Activated naive CD4-positive, alpha-beta T cell treated with anti-CD3 and anti-CD28 coated beads, Interleukin-2, amount 50 U/mL, for 72 hours (primary cell): Measurements from ENCODE around the gene RGS6. TPM values are rescaled to one million over a fixed set of nuclear protein-coding genes. Genes with fewer than 3 reads are reported as not detected.

Source experiments
- ATAC-seq, 2 donors: fragments of 150-1000 bp; cut with Tn5 transposase; 2 replicates each; pipeline ENCODE4 v1.10.0; 2021; ENCODE audit warnings: mild to moderate bottlenecking in 2 of 2, moderate library complexity in 2 of 2
- DNase-seq, 2 donors: peaks; one replicate each; pipeline ENCODE4 v3.0.0; 2021 to 2022; ENCODE audit warnings: low spot score in 2 of 2
- H3K27ac Mint-ChIP-seq, 2 donors: one replicate each; pipeline ENCODE4 v1.8.0; 2022; ENCODE audit warnings: mild to moderate bottlenecking in 2 of 2, mixed read lengths in 2 of 2
- H3K36me3 Mint-ChIP-seq, 2 donors: one replicate each; pipeline ENCODE4 v1.8.0; 2022; ENCODE audit warnings: mixed read lengths in 2 of 2
- H3K9me3 Mint-ChIP-seq, 2 donors: one replicate each; pipeline ENCODE4 v1.8.0; 2022; ENCODE audit warnings: mixed read lengths in 2 of 2
- total RNA-seq, 2 donors: library from RNA; stranded (reverse); gene quantifications; one replicate each; pipeline ENCODE4 v1.2.3, GENCODE V29; 2022

Gene RGS6
- total RNA-seq, 2 donors from 2014 or later, result 0.61 to 0.64 TPM

GRCh38 chr14:72332046-72332445, 399.8 kb downstream of the RGS6 start:
- Mint-ChIP-seq H3K36me3 (no peaks in the 10 kb centered on the region), H3K27ac (no peak overlapping the region), H3K9me3 (no peaks in the 10 kb centered on the region)
- no peak for DNase-seq
- ATAC-seq, result no peak

GRCh38 chr14:72332871-72333270, 400.6 kb downstream of the RGS6 start:
- no peak for ATAC-seq
- Mint-ChIP-seq H3K36me3 (no peaks in the 10 kb centered on the region), H3K9me3 (no peaks in the 10 kb centered on the region), H3K27ac (no peak overlapping the region)
- DNase-seq, result no peak

DNA sequence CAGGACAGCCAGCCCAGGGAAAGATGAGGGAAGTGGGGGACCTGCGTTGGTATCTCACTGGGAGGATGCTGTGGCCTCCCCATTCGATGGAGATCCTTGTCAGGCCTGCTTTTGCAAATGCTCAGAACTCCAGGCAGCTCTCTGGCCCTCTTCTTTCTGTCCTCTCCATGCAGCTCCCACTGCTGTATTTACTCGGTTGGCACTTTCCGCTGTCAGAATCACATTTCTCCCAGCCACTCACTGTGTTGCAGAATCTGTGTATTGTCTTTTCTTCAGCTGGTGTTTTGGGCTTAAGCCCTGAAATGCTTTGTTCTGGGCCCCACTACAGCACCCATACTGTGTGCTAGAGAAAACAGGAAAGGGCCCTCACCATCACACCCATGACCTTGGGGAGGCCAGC, 401.1 kb downstream of the RGS6 start:
- no peaks in the 10 kb centered on the region for H3K36me3 Mint-ChIP-seq
- no peak for ATAC-seq
- no peak overlapping the region for H3K27ac Mint-ChIP-seq
- no peak for DNase-seq
- H3K9me3 Mint-ChIP-seq, result no peaks in the 10 kb centered on the region

GRCh38 chr14:72336311-72336980, 404.2 kb downstream of the RGS6 start:
- no peaks in the 10 kb centered on the region for H3K9me3 Mint-ChIP-seq
- peaks cover 0 to 3% of the 10 kb centered on the region in 2 donors for H3K36me3 Mint-ChIP-seq
- DNase-seq (no peak), ATAC-seq (no peak)
- H3K27ac Mint-ChIP-seq, result no peak overlapping the region

DNA sequence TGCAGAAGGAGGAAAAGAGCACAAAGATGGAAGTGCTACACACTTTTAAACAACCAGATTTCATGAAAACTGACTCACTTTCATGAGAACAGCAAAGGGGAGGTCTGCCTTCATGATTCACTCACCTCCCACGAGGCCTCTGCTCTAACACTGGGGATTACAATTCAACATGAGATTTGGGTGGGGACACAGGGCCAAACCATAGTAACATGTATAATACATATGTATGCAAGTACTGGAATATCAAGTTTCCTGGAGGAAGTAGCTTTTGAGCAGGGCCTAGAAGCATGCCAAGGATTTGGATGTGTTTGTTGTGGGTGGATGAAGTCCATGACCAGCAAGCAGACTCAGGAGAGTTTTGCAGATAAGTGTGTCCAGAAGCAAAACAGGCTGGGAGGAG, 409.0 kb downstream of the RGS6 start:
- ATAC-seq, result no peak
- Mint-ChIP-seq H3K27ac (no peak overlapping the region), H3K9me3 (no peaks in the 10 kb centered on the region), H3K36me3 (peaks cover 0 to 5% of the 10 kb centered on the region in 2 donors)
- no peak for DNase-seq

GRCh38 chr14:72341686-72342085, 409.5 kb downstream of the RGS6 start:
- Mint-ChIP-seq H3K9me3 (no peaks in the 10 kb centered on the region), H3K36me3 (peaks cover 0 to 5% of the 10 kb centered on the region in 2 donors), H3K27ac (no peak overlapping the region)
- ATAC-seq, result no peak
- DNase-seq, result no peak

- Mint-ChIP-seq H3K27ac (no peak overlapping the region), H3K9me3 (no peaks in the 10 kb centered on the region), H3K36me3 (no peaks in the 10 kb centered on the region)
- ATAC-seq (no peak), DNase-seq (no peak)
Observed at GRCh38 chr14:72347118-72347517, 414.9 kb downstream of the RGS6 start.

DNA sequence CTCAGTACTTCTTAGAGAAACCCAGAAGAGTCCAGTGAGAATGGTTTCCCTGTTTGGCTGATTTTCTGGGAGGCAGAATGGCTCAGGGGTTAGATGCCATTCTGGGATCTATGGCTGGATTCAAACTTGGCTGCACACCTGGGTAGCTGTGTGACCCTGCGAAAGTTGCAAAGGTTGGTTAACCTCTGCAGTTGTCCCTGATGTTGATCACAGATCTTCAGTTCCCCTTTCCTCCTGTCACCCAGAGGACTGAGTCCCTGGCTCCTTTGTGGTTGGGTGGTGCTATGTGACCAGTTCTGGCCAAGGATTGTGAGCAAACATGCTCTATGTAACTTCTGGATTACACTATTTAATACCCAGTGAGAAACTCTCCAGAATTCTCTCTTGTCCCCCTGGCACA, 418.0 kb downstream of the RGS6 start:
- no peaks in the 10 kb centered on the region for H3K9me3 Mint-ChIP-seq
- DNase-seq, result no peak

DNA sequence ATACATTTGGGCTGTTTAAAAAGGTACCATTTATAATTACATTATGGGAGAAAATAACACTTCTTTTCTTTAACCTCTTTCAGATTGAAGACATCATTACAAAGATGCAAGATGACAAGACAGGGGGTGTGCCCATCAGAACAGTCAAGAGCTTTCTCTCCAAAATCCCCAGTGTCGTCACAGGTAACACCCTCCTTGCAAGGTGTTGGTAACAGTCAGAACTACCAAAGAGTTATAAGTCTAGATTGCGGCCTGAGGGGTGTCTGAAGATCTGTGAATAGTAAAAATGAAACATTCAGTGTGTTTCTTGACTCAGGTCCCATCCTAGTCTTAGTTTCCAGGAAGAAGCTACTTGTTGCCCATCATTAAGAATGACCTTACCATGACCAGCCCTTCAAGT, 419.8 kb downstream of the RGS6 start:
- no peaks in the 10 kb centered on the region for H3K36me3 Mint-ChIP-seq
- ATAC-seq (no peak), DNase-seq (no peak)
- H3K9me3 Mint-ChIP-seq, result no peaks in the 10 kb centered on the region
- no peak overlapping the region for H3K27ac Mint-ChIP-seq

More for the DNA sequence above, 418.0 kb downstream of the RGS6 start:
- Mint-ChIP-seq H3K27ac (no peak overlapping the region), H3K36me3 (no peaks in the 10 kb centered on the region)
- ATAC-seq, result no peak

DNA sequence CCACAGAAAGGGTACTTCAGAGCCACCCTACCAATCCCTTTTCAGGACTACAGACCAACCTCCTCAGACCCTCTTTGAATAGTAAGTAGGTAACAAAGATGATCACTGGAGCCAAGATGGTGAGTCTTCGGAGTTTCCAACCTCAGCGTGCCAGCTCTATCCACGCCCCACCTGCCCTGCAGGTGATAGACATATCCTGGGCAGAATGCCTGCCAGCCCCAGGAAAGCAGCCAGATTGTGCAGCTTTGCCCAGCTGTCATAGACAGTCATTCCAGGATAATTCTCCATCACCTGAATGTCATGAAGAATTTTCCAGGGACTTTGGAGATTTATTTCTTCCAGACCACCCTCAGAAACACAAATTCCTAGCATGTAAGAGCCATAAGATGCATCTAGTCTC, 434.4 kb downstream of the RGS6 start:
- no peaks in the 10 kb centered on the region for H3K36me3 Mint-ChIP-seq
- ATAC-seq (no peak), DNase-seq (no peak)
- H3K27ac Mint-ChIP-seq, result no peak overlapping the region
- peaks cover 0 to 3% of the 10 kb centered on the region in 2 donors for H3K9me3 Mint-ChIP-seq

DNA sequence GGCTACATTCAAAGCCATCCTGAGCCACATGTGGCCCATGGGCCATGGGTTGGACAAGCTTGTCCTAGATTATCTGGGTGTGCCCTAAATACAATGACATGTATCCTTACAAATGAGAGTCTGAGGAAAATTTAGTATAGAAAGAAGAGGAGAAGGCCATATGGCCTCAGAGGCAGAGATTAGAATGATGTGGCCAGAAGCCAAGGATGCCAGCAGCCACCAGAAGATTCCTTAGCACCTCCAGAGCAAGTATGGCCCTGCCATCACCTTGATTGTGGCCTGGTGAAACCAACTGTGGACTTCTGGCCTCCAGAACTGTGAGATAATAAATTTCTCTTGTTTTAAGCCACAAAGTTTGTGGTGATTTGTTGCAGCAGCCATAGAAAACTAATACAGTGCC, 436.9 kb downstream of the RGS6 start:
- DNase-seq (no peak), ATAC-seq (no peak)
- H3K27ac Mint-ChIP-seq, result no peak overlapping the region
- H3K36me3 Mint-ChIP-seq, result no peaks in the 10 kb centered on the region
- peaks cover 0 to 3% of the 10 kb centered on the region in 2 donors for H3K9me3 Mint-ChIP-seq

- peaks cover 16 to 24% of the 10 kb centered on the region in 2 donors for H3K9me3 Mint-ChIP-seq
- ATAC-seq (no peak), DNase-seq (no peak)
- peaks cover 0 to 20% of the 10 kb centered on the region in 2 donors for H3K36me3 Mint-ChIP-seq
- H3K27ac Mint-ChIP-seq, result no peak overlapping the region
Observed at GRCh38 chr14:72377016-72377415, 444.8 kb downstream of the RGS6 start.

DNA sequence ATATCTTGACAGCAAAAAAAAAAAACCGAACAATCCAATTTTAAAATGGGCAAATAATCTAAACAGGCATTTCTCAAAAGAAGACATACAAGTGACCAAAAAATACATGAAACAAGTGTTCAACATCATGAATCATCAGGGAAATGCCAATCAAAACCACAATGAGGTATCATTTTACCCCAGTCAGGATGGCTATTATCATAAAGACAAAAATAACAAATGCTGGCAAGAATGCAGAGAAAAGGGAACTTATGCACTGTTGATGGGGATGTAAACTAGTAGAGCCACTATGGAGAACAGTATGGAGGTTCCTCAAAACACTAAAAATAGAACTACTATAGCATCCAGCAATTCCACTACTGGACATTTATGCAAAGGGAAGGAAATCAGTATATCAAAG, 448.2 kb downstream of the RGS6 start:
- Mint-ChIP-seq H3K36me3 (peaks cover 0 to 7% of the 10 kb centered on the region in 2 donors), H3K9me3 (peaks cover 7 to 20% of the 10 kb centered on the region in 2 donors), H3K27ac (no peak overlapping the region)
- ATAC-seq (no peak), DNase-seq (no peak)

- H3K9me3 Mint-ChIP-seq, result peaks cover 0 to 10% of the 10 kb centered on the region in 2 donors
- DNase-seq, result no peak
- ATAC-seq, result no peak
- H3K27ac Mint-ChIP-seq, result no peak overlapping the region
- no peaks in the 10 kb centered on the region for H3K36me3 Mint-ChIP-seq
Observed at GRCh38 chr14:72383865-72384264, 451.6 kb downstream of the RGS6 start.

DNA sequence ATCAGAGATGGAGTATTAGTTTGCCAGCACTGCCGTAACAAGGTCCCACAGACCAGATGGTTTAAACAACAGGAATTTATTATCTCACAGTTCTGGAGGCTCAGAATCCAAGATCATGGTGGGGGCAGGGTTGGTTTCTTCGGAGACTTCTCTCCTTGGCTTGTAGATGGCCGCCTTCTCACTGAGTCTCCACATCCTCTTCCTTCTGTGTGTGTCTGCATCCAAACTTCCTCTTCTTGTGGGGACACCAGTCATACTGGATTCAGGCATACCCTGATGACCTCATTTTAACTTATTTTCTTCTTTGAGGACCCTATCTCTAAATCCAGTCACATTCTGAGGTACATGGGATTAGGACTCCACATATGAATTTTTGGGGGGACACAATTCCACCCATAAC, 455.5 kb downstream of the RGS6 start:
- Mint-ChIP-seq H3K27ac (no peak overlapping the region), H3K9me3 (peaks cover 4% of the 10 kb centered on the region in 2 donors), H3K36me3 (no peaks in the 10 kb centered on the region)
- DNase-seq (no peak), ATAC-seq (no peak)

DNA sequence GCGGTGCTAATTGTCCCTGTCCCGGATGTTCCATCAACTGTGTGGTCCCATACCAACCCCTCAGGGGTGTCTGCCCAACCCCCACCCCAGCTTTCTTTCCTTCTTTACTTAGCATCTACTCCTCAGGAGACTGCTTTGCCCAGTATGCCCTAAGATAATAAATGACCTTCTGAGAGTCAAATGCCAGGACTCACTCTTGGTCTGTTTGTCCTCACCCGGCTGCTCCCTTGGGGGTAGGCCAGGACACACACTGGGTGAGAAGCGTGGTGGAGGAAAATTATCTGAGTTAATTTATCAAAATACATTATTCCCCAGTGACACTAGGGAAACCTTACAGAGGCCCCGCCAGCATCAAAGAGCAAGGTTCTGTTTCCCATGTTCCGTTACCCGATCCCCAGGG, 457.0 kb downstream of the RGS6 start:
- H3K36me3 Mint-ChIP-seq, result peaks cover 6 to 8% of the 10 kb centered on the region in 2 donors
- H3K9me3 Mint-ChIP-seq, result peaks cover 12 to 13% of the 10 kb centered on the region in 2 donors
- no peak overlapping the region for H3K27ac Mint-ChIP-seq
- ATAC-seq, result no peak
- DNase-seq, result no peak

DNA sequence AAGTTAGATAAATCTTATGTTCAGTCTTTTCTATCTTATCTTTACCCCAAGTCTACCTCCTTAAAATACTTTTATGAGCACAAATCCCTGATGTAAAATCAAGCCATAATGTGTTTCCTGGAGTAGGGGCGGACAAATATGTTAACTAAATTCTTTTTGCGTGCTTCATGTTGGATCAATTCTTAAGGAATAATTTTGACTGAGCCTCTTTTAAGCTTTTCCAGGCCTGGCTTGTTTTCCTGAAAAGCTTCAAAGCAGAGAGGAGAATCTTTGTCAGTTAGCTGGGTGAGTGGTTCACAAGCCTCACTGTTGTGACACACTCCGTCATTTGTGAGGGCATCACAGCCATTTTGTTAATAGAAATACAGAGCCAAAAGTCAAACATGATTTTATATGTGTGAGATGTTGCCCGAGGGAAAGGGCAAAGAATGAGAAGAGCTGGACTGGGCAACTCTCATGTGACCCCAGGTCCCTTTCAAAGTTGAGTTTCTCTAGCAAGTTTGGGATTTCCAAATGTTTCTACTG, 468.9 kb downstream of the RGS6 start:
- no peak for ATAC-seq
- Mint-ChIP-seq H3K27ac (no peak overlapping the region), H3K36me3 (peaks cover 0 to 4% of the 10 kb centered on the region in 2 donors), H3K9me3 (peaks cover 0 to 3% of the 10 kb centered on the region in 2 donors)
- DNase-seq, result no peak

DNA sequence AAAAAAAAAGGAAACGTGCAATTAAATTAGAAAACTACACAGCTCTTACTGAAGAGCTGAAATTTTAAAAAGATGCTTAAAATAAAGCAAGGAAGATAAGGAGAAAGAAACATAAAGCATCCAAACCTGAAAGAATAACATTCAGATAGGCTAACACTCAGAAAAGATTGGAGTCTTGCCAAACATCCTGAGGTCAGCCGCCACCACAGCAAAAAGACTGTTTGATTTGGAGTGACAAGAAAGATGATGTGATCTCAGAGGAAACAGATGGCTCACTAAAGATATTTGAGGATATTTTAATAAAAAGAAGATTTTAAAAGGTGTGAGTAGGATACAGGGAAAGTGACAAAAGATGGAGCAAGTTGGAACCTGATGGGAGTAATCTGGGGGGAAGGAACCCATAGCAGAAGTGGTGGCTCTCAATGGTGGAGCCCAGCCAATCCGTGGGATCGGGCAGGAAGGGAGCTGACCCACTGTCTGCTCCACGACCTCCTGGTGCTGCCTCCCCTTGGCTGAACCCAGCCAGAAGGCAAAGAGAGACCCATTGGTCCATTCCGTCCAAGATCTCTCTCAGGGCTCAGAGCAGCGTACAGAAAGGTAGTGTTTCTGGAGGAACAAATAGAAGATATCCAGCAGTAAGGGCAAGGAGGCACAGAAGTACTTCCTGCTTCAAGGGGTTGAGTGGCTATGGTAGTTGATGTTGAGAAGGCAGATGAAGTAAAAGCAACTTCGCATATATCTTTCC, 469.6 kb downstream of the RGS6 start:
- no peak for ATAC-seq
- H3K9me3 Mint-ChIP-seq, result no peaks in the 10 kb centered on the region

More for the DNA sequence above, 469.6 kb downstream of the RGS6 start:
- DNase-seq, result no peak
- Mint-ChIP-seq H3K27ac (no peak overlapping the region), H3K36me3 (peaks cover 0 to 4% of the 10 kb centered on the region in 2 donors)
